Sigmoid colon (tissue), 7 donors: ENCODE measurements around the gene SIX5. TPM values are rescaled to one million over a fixed set of nuclear protein-coding genes. Genes with fewer than 3 reads are reported as not detected.

Source experiments
- DNase-seq: peaks from one replicate; pipeline ENCODE4 v3.0.0-alpha.2; 2019
- H3K27ac ChIP-seq, 4 donors: fragments of 200-600 bp; sonication (generic); one replicate each; pipeline ENCODE4 v1.5.1; 2016 to 2019; ENCODE audit warnings: mild to moderate bottlenecking in 1 of 4
- H3K27me3 ChIP-seq, 3 donors: fragments of 200-600 bp; sonication (generic); one replicate each; pipeline ENCODE4 v1.5.1; 2019; ENCODE audit warnings: mild to moderate bottlenecking in 1 of 3
- H3K36me3 ChIP-seq, 4 donors: fragments of 200-600 bp; sonication (generic); one replicate each; pipeline ENCODE4 v1.5.1; 2016 to 2019
- H3K4me1 ChIP-seq, 4 donors: fragments of 200-600 bp; sonication (generic); one replicate each; pipeline ENCODE4 v1.5.1; 2017 to 2019
- H3K4me3 ChIP-seq, 4 donors: fragments of 200-600 bp; sonication (generic); one replicate each; pipeline ENCODE4 v1.5.1; 2017 to 2019; ENCODE audit warnings: mild to moderate bottlenecking in 2 of 4, moderate library complexity in 1 of 4
- H3K9me3 ChIP-seq, 4 donors: fragments of 200-600 bp in 3 of 4; sonication (generic) in 3 of 4; one replicate each; pipeline versions ENCODE4 v1.5.1 to v1.6.1; 2013 to 2019
- EP300 ChIP-seq, 4 donors: sonication (generic); formaldehyde crosslinking; IDR thresholded peaks; one replicate each; pipeline ENCODE4 v1.6.1; 2017; ENCODE audit warnings: antibody characterized with exemption in 4 of 4
- POLR2A ChIP-seq, 2 donors: fragments of 450-650 bp; IDR thresholded peaks; one replicate each; pipeline ENCODE4 v1.6.1; 2016; ENCODE audit warnings: antibody characterized with exemption in 2 of 2, mild to moderate bottlenecking in 2 of 2, moderate library complexity in 2 of 2
- POLR2AphosphoS5 ChIP-seq, 4 donors: sonication (generic); formaldehyde crosslinking; IDR thresholded peaks; one replicate each; pipeline ENCODE4 v1.6.1; 2017; ENCODE audit warnings: antibody characterized with exemption in 4 of 4
- WGBS, 2 donors: extraction: QIAGEN DNeasy Blood & Tissue Kit; methylation state at CpG; one replicate each; pipeline ENCODE4 v1.1.7; 2013; 5-methylcytosine and 5-hydroxymethylcytosine counted together
- intact Hi-C: fragments of 100-400 bp; cut with DNase I; formaldehyde crosslinking; loops from one replicate; pipeline ENCODE4 v1.15.1; 2023
- polyA plus RNA-seq, 3 donors: library from polyadenylated mRNA; stranded (reverse); fragments of 200-250 nt; gene quantifications; one replicate each; pipeline ENCODE4 v1.2.3, GENCODE V29; 2013
- total RNA-seq, 4 donors: library from RNA; depleted of rRNA; stranded (reverse); fragments of >200 nt; gene quantifications; one replicate each; pipeline ENCODE4 v1.1.0, GENCODE V29; 2016
- TF ChIP-seq, protein P1 (sequence below), 4 experiments: fragments of 450-650 bp in 3 of 4; fragments of 200-600 bp in 1 of 4; IDR thresholded peaks; one replicate each; pipeline ENCODE4 v1.5.1; 2016 to 2019; ENCODE audit warnings: antibody characterized with exemption in 4 of 4, mild to moderate bottlenecking in 3 of 4, moderate library complexity in 2 of 4
- donor health status: healthy with polysubstance abuse.
- donor health status: Bipolar disorder and iron deficiency.
- donor health status: healthy.

Gene SIX5
- total and polyA plus RNA-seq, 7 donors, result 4.2 to 20.7 (median 16.8) TPM

DNA sequence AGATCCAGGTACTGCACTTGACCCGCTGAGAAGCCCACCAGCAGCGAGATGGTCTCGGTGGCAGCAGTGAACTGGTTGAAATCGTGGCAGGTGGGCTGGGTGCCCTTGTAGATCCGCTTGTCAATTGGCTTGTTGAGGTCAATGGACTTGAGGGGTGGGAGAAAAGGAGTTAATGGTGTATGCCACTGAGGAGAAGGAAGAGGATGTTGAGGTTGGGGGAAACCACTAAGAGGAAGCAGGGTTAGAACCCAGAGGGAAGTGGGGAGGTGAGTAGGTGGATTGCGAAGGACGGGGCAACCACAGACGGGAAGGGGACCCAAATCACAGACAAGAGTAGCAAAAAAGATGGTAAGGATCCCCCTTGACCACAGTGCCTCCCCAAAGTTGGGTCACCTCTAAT is 21.9 kb upstream of the SIX5 start:
- H3K36me3 ChIP-seq, result peaks cover 0 to 50% (median 24%) of the 10 kb centered on the region in 4 donors
- H3K27me3 ChIP-seq, result no peaks in the 10 kb centered on the region
- no peaks in the 10 kb centered on the region for H3K9me3 ChIP-seq
- H3K27ac ChIP-seq, result peak overlapping the region in 1 of 4 donors; percentile 91
- 55 to 88% methylated on average over 8 of the region's 8 CpGs for WGBS, 2 donors
- TF ChIP-seq POLR2A (IDR thresholded peaks at IDR 0.05) (no peak), POLR2AphosphoS5 (IDR thresholded peaks at IDR 0.05) (no peak), EP300 (IDR thresholded peaks at IDR 0.05) (no peak)
- H3K4me3 ChIP-seq, result no peak overlapping the region
- intact Hi-C loops, result loop anchor here (5.0 kb wide), 2 partner anchors 99 to 464 kb away; partner anchors contain the start of genes QPCTL and SNRPD2
- H3K4me1 ChIP-seq, result peaks cover 0 to 25% (median 21%) of the 10 kb centered on the region in 4 donors
- DNase-seq, result no peak

DNA sequence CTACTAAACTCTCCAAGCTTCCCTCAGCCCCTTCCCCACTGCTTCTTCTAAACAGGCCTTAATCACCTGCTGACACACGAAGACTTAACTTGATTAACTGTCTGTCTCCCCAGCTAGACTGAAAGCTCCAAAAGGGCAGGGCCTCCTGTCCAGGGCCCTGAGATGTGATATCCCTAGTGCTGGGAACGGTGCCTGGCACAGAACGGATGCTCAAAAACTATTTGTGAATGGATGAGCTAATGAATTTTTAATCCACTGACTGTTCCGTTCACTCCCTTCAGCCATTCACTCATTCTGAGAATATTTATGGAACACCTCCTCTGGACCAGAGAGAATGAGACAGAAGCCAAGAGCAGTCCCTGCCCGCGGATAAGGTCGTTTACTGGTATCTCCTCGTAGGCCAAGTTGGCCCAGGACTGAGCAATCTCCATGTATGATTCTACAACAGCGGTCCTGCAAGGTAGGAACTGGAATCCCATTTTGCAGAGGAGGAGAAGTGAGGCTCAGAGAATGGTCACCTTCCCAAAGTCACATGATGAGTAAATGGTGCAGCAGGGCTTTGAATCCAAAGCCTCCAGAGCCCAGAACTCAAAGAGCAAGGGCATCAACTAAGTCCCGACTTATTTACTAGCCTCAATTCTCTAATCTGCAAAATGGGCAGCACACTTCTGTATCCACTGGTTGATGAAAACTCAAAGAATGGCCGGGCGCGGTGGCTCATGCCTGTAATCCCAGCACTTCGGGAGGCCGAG is 20.2 kb upstream of the SIX5 start:
- intact Hi-C loops, result loop anchor here (10.0 kb wide), 1 partner anchor 284 kb away; the partner anchor contains the start of gene VASP
- no peak overlapping the region for H3K4me3 ChIP-seq
- H3K4me1 ChIP-seq, result peaks cover 0 to 42% (median 38%) of the 10 kb centered on the region in 4 donors
- peaks cover 0 to 60% (median 30%) of the 10 kb centered on the region in 4 donors for H3K36me3 ChIP-seq
- H3K27me3 ChIP-seq, result no peaks in the 10 kb centered on the region
- WGBS, 2 donors, result 94 to 96% methylated on average over 15 of the region's 15 CpGs
- H3K27ac ChIP-seq, result no peak overlapping the region
- DNase-seq, result no peak
- no peaks in the 10 kb centered on the region for H3K9me3 ChIP-seq
- TF ChIP-seq, protein P1, sequence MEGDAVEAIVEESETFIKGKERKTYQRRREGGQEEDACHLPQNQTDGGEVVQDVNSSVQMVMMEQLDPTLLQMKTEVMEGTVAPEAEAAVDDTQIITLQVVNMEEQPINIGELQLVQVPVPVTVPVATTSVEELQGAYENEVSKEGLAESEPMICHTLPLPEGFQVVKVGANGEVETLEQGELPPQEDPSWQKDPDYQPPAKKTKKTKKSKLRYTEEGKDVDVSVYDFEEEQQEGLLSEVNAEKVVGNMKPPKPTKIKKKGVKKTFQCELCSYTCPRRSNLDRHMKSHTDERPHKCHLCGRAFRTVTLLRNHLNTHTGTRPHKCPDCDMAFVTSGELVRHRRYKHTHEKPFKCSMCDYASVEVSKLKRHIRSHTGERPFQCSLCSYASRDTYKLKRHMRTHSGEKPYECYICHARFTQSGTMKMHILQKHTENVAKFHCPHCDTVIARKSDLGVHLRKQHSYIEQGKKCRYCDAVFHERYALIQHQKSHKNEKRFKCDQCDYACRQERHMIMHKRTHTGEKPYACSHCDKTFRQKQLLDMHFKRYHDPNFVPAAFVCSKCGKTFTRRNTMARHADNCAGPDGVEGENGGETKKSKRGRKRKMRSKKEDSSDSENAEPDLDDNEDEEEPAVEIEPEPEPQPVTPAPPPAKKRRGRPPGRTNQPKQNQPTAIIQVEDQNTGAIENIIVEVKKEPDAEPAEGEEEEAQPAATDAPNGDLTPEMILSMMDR (IDR thresholded peaks at IDR 0.05), result no peak
- TF ChIP-seq POLR2AphosphoS5 (IDR thresholded peaks at IDR 0.05) (no peak), EP300 (IDR thresholded peaks at IDR 0.05) (no peak), POLR2A (IDR thresholded peaks at IDR 0.05) (no peak)

DNA sequence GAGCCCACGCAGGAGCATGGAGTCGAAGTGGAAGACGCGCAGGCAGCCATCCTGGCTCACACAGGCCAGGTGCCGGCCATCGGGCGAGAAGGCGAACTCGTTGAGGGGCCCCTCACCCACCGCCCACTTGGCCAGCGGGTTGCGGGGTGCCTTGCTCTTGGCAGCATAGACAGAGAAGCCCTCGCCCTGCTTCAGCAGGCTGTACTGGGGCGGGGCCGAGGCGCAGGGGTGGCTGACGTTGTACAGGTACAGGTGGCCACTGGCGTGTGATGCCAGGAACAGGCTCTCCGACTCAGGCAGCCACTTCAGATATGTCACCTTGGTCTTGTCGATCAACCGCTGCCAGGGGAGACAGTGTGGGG is 17.5 kb upstream of the SIX5 start:
- Histone ChIP-seq H3K9me3 (no peaks in the 10 kb centered on the region), H3K36me3 (peaks cover 0 to 60% (median 30%) of the 10 kb centered on the region in 4 donors), H3K27ac (peak overlapping the region in 3 of 4 donors; percentile 96 to 98 (median 97)), H3K4me1 (peaks cover 0 to 51% (median 44%) of the 10 kb centered on the region in 4 donors), H3K27me3 (no peaks in the 10 kb centered on the region), H3K4me3 (no peak overlapping the region)
- no peak for TF ChIP-seq POLR2AphosphoS5 (IDR thresholded peaks at IDR 0.05)
- no peak for TF ChIP-seq POLR2A (IDR thresholded peaks at IDR 0.05)
- TF ChIP-seq, protein P1 (IDR thresholded peaks at IDR 0.05), result no peak
- no peak for TF ChIP-seq EP300 (IDR thresholded peaks at IDR 0.05)
- WGBS, 2 donors, result 92 to 96% methylated on average over 21 of the region's 21 CpGs
- intact Hi-C loops, result loop anchor here (10.0 kb wide), 1 partner anchor 282 kb away; the partner anchor contains the start of gene VASP
- DNase-seq, result no peak

DNA sequence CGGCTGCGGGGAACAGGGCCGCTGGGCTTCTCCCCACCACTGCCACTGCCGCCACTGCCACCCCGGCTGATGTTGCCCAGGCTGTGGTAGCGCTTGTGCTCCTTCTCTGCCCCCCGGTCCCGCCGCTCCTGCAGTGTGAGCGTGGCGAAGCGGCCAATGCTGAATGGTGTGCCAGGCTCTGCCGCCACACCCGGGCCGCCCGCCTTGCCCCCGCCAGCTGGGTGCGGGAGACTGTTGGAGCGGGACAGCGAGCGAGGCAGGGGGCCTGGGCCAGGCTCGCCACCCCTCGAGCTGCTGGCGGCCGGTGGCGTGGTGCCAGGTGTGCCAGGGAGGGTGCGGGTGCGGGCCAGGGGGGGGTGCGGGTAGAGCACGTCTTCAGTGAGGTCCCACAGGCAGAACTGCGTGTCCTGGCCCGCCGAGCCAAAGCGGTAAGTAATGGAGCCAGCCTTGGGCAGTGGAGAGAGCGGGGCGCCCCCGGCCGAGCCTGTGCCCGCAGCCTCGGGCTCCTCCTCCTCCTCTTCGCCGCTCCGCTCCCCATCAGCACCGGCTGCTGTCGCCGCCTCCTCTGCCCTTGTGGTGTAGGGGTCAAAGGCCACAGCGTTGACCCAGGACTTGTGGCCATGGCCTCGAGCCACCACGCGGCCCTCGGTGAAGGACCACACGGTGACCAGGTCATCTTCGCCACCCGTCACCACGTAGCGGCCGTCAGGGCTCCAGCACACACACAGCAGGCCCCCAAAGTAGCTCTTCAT is 16.9 kb upstream of the SIX5 start:
- TF ChIP-seq EP300 (IDR thresholded peaks at IDR 0.05) (no peak), POLR2A (IDR thresholded peaks at IDR 0.05) (no peak), POLR2AphosphoS5 (IDR thresholded peaks at IDR 0.05) (no peak)
- TF ChIP-seq, protein P1 (IDR thresholded peaks at IDR 0.05), result no peak
- no peak overlapping the region for H3K4me3 ChIP-seq
- H3K9me3 ChIP-seq, result no peaks in the 10 kb centered on the region
- H3K4me1 ChIP-seq, result peaks cover 0 to 51% (median 41%) of the 10 kb centered on the region in 4 donors
- H3K27ac ChIP-seq, result peak overlapping the region; percentile 96 to 98 (median 98)
- intact Hi-C loops, result loop anchor here (10.0 kb wide), 1 partner anchor 281 kb away; the partner anchor contains the start of gene VASP
- WGBS, 2 donors, result 94 to 95% methylated on average over 57 of the region's 57 CpGs
- no peaks in the 10 kb centered on the region for H3K27me3 ChIP-seq
- peaks cover 0 to 60% (median 30%) of the 10 kb centered on the region in 4 donors for H3K36me3 ChIP-seq
- DNase-seq, result no peak
